ENCODE data around the gene PSMD1.
A peak's percentile ranks its signal among the peaks of the same experiment; 100 is the strongest.
"Not testable (repeated sequence)": the region's sequence is repeated elsewhere in the genome, so short reads cannot be mapped to it uniquely, and the experiment has no call there.

PSMD1 gene

DNA sequence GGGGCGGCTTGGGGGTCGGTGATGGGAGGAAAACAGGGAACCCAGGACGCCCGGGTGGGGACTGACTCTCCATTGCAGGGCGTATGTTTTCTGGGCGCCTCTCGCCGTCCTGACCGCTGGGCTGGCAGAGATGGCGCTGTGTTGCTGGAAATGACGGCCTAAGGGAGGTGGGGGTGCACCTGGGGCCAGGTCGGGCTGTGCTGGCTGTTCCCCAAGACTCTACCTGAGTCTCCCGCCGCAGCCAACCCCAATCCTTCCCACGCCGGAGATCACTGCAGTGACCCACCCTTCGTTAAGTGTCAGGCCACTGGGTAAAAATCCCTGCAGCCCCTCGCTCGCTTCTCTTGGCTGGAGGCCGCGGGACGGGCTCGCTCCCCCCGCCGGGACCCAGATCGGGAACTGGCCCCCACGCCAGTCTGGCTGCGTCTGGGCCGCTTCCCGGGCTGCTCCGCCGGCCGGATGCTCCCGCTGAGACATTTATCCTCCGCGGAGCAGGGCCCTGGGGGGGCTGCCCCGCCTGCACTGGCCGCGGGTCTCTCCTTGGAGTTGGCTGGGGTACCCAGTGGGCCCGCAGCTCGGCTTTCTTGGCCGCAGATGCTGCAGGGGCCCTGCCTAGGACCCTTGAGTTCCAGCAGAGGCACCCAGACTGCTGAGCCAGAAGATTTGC lies 134.0 kb downstream of the PSMD1 start:
- H3K36me3 Mint-ChIP-seq (ENCODE audit: low read depth): no peaks in the 10 kb centered on the region
- H3K27me3 Mint-ChIP-seq (ENCODE audit: low read depth, poor library complexity): peaks cover 23% of the 10 kb centered on the region
- TF ChIP-seq, protein P1, sequence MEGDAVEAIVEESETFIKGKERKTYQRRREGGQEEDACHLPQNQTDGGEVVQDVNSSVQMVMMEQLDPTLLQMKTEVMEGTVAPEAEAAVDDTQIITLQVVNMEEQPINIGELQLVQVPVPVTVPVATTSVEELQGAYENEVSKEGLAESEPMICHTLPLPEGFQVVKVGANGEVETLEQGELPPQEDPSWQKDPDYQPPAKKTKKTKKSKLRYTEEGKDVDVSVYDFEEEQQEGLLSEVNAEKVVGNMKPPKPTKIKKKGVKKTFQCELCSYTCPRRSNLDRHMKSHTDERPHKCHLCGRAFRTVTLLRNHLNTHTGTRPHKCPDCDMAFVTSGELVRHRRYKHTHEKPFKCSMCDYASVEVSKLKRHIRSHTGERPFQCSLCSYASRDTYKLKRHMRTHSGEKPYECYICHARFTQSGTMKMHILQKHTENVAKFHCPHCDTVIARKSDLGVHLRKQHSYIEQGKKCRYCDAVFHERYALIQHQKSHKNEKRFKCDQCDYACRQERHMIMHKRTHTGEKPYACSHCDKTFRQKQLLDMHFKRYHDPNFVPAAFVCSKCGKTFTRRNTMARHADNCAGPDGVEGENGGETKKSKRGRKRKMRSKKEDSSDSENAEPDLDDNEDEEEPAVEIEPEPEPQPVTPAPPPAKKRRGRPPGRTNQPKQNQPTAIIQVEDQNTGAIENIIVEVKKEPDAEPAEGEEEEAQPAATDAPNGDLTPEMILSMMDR (IDR thresholded peaks at IDR 0.05): no peak
- no peak overlapping the region for H3K4me3 Mint-ChIP-seq
- H3K4me1 Mint-ChIP-seq: peaks cover 34% of the 10 kb centered on the region
- H3K27ac Mint-ChIP-seq: no peak overlapping the region
- H3K9me3 Mint-ChIP-seq: no peaks in the 10 kb centered on the region
- DNase-seq: peak; percentile 30

DNA sequence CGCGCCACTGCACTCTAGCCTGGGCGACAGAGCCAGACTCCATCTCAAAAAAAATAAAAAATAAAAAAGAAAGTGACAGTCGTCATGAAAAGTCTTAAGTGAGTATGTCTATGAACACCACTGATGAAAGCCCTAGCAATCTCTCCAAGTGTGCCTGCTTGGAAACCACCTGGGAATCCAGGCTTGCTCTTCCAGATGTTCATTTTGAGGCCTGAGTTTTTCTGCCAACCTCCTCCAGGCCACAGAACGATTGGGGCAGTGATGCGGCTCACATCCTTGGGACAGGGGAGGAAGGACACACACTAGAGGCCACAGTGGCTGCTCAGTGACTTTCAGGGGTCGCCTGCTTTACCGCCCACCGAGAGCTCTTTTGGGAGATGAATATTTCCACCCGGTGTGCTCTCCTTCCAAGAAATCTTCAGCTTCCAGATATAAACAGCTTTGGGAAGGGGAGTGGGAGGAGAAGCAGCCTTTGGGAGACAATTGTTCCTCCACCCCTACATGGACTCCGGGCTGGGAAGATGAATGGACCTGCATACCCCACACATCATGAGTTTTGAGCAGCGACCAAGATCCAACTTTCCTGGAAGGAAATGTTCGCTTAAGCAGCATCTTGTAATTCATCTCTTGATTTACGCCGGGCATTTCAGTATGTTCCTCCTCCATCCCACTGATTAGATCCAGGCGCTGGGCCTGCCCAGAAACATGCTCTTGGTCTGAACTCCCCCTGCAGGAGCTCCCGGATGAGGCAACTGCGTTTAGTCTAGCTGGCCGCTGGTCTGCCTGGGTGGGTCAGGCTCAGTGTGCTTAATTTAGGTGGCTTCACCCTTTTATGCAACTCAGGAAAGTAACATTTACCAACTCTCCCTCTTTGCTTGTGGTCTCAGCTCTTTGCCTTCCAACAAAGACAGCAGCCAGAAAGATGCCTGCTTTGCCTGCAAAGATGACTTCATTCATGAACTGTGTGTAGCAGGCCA lies 135.5 kb downstream of the PSMD1 start:
- Mint-ChIP-seq H3K4me3 (peak overlapping the region; percentile 19), H3K27ac (peak overlapping the region; percentile 45), H3K4me1 (peaks cover 37% of the 10 kb centered on the region)

DNA sequence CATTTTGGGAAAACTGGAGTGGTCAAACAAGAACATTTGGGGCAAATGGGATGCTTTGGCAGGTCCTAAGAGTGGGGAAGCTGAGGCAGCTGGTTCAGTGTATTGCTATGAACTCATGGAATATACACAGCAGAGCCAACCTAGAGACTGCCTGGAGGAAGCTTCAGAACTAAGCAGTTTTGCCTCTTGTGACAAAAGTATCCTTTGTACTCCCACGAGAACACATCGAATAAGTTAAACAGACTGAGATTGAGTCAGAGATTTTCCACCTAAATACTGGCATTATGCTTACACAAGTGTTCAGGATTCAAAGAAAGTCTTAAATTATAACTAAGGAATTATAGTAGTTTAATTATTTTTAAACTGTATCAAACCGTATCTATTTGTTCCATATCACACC lies 136.5 kb downstream of the PSMD1 start:
- no peak for DNase-seq
- peaks cover 4% of the 10 kb centered on the region for H3K36me3 Mint-ChIP-seq (ENCODE audit: low read depth)
- H3K27me3 Mint-ChIP-seq (ENCODE audit: low read depth, poor library complexity): peaks cover 28% of the 10 kb centered on the region
- TF ChIP-seq, protein P1 (IDR thresholded peaks at IDR 0.05): no peak
- H3K4me3 Mint-ChIP-seq: no peak overlapping the region
- no peak overlapping the region for H3K27ac Mint-ChIP-seq
- peaks cover 39% of the 10 kb centered on the region for H3K4me1 Mint-ChIP-seq
- peaks cover 12% of the 10 kb centered on the region for H3K9me3 Mint-ChIP-seq

More for the DNA sequence above, 135.5 kb downstream of the PSMD1 start:
- peaks cover 9% of the 10 kb centered on the region for H3K9me3 Mint-ChIP-seq
- TF ChIP-seq, protein P1 (IDR thresholded peaks at IDR 0.05): peak; percentile 58
- peak; percentile 71 for DNase-seq
- H3K27me3 Mint-ChIP-seq (ENCODE audit: low read depth, poor library complexity): peaks cover 33% of the 10 kb centered on the region
- peaks cover 4% of the 10 kb centered on the region for H3K36me3 Mint-ChIP-seq (ENCODE audit: low read depth)

DNA sequence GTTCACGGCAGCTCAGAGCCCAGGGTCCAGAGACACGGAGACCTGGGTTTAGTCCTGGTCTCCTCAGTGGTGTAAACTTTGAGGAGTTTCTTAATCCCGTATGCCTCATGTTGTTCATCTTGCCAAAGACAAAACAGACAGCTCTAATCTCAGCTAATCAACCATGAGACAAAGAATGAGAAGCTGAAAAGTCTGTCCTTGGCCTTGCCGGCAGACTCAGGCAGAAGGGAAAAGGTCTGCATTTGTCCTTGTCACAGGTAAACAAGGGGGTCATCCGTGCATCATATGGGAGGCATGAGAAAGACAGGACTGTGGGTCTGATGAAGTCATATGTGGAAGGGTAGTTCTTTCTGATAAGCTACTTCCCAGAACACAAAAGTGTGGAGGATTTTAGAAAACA lies 139.9 kb downstream of the PSMD1 start:
- H3K36me3 Mint-ChIP-seq (ENCODE audit: low read depth): peaks cover 14% of the 10 kb centered on the region
- peaks cover 12% of the 10 kb centered on the region for H3K9me3 Mint-ChIP-seq
- DNase-seq: no peak
- peaks cover 20% of the 10 kb centered on the region for H3K27me3 Mint-ChIP-seq (ENCODE audit: low read depth, poor library complexity)
- no peak overlapping the region for H3K27ac Mint-ChIP-seq
- H3K4me1 Mint-ChIP-seq: peaks cover 49% of the 10 kb centered on the region
- TF ChIP-seq, protein P1 (IDR thresholded peaks at IDR 0.05): no peak
- H3K4me3 Mint-ChIP-seq: peak overlapping the region; percentile 57

DNA sequence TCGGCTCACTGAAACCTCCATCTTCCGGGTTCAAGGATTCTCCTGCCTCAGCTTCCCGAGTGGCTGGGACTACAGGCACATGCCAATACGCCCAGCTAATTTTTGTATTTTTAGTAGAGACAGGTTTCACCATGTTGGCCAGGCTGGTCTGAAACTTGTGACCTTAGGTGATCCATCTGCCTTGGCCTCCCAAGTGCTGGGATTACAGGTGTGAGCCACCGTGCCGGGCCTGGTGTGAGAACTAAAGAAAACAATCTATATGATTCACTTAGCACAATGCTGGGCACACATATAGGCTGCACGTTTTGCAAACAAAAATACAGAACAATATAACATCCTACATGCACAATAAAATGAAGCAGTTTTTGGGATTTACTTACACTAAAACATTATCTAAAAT lies 140.5 kb downstream of the PSMD1 start:
- Mint-ChIP-seq H3K4me1 (peaks cover 46% of the 10 kb centered on the region), H3K27me3 (ENCODE audit: low read depth, poor library complexity) (peaks cover 20% of the 10 kb centered on the region), H3K9me3 (peaks cover 12% of the 10 kb centered on the region), H3K4me3 (peak overlapping the region; percentile 97), H3K36me3 (ENCODE audit: low read depth) (peaks cover 18% of the 10 kb centered on the region)
- DNase-seq, H3K27ac Mint-ChIP-seq: not testable (repeated sequence)

DNA sequence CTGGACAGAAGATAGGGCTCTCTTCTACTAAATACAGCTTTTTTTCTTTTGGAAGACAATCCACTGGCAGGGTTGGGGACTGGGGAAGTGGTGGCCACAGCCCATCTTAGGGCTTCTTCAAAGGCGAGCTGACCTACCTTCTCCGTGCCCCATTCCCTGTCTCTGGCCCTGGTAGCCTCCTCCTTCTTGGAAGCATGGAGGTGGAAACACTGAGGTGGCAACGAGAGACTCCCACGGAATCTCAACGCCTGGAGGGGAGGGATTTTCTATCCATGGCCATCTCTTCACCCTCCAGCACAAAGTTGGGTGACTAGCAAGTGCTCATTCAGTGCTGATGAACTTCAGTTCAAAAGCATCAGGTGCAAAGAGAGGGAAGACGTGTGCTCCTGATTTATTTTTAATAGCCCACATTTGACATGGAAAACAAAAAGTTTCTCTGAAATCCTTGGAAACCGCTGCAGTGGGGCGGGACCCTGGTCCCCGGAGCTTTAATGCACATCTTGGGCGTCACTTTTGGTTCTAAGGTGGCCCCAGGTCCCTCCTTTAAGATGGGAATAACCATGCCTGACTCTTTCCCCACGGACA lies 141.1 kb downstream of the PSMD1 start:
- H3K27me3 Mint-ChIP-seq (ENCODE audit: low read depth, poor library complexity): peaks cover 18% of the 10 kb centered on the region
- H3K4me3 Mint-ChIP-seq: peak overlapping the region; percentile 97
- H3K27ac Mint-ChIP-seq: peak overlapping the region; percentile 92
- H3K36me3 Mint-ChIP-seq (ENCODE audit: low read depth): peaks cover 24% of the 10 kb centered on the region
- TF ChIP-seq, protein P1 (IDR thresholded peaks at IDR 0.05): no peak
- H3K9me3 Mint-ChIP-seq: peaks cover 16% of the 10 kb centered on the region
- H3K4me1 Mint-ChIP-seq: peaks cover 40% of the 10 kb centered on the region
- no peak for DNase-seq

Data from nephron progenitor cell (in vitro differentiated cells).